ENCODE measurements around the gene NDNF.

DNA sequence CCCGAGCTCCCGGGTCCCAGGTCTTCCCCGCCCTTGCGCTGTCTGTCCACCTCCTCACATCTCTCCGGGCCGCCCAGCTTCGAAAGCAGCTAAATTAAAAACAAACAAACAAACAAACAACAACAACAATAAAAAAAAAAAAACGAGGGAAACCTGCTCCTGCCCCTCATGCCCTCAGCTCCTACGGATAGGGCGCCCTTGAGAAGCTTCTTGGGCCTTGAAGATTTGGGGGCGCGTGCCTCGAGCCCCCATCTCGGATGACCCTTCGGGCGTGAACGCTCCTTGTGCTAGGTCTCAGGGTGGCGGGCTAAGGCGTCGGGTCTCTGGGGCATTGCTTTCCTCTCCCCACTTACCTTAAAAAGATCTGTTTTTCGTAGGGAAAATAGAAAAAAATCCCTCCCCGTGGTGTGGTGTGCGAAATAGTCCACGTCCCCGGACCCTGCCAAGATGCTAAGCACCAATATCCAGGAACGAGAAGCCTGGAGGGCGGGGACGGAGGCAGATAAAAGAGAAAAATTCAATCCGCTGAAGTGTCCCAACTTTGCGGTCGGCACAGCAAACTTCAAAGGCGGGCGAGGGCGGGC, 603 bp downstream of the NDNF start:
- TF ChIP-seq CTCF (IDR thresholded peaks at IDR 0.05; ENCODE audit: low read depth, low read length), result no peak
- TF ChIP-seq EZH2phosphoT487 (IDR thresholded peaks at IDR 0.05; ENCODE audit: low read depth), result no peak
